ENCODE data around the gene PGBD5.

The PGBD5 gene

GRCh38 chr1:230291731-230292620 is 134.2 kb downstream of the PGBD5 start:
- H3K9me3 Mint-ChIP-seq = no peaks in the 10 kb centered on the region
- peak; percentile 22 for ATAC-seq
- no peak overlapping the region for H3K27ac Mint-ChIP-seq
- H3K4me3 Mint-ChIP-seq = no peak overlapping the region
- no peak for DNase-seq (ENCODE audit: low spot score in 2 of 2)
- H3K36me3 Mint-ChIP-seq = no peaks in the 10 kb centered on the region
- peaks cover 11% of the 10 kb centered on the region for H3K4me1 Mint-ChIP-seq

- no peak overlapping the region for H3K4me3 Mint-ChIP-seq
- peaks cover 11% of the 10 kb centered on the region for H3K4me1 Mint-ChIP-seq
- H3K27ac Mint-ChIP-seq = no peak overlapping the region
- ATAC-seq (no peak), DNase-seq (ENCODE audit: low spot score in 2 of 2) (no peak)
- H3K36me3 Mint-ChIP-seq = no peaks in the 10 kb centered on the region
- no peaks in the 10 kb centered on the region for H3K9me3 Mint-ChIP-seq
Measured at GRCh38 chr1:230289350-230289644, 136.8 kb downstream of the PGBD5 start.

GRCh38 chr1:230288641-230289349 is 137.3 kb downstream of the PGBD5 start:
- Mint-ChIP-seq H3K4me3 (no peak overlapping the region), H3K27ac (no peak overlapping the region), H3K36me3 (no peaks in the 10 kb centered on the region), H3K4me1 (peaks cover 11% of the 10 kb centered on the region), H3K9me3 (no peaks in the 10 kb centered on the region)
- DNase-seq (ENCODE audit: low spot score in 2 of 2) (no peak), ATAC-seq (no peak)

- ATAC-seq (no peak), DNase-seq (ENCODE audit: low spot score in 2 of 2) (no peak)
- no peaks in the 10 kb centered on the region for H3K9me3 Mint-ChIP-seq
- no peak overlapping the region for H3K27ac Mint-ChIP-seq
- H3K4me1 Mint-ChIP-seq = peaks cover 11% of the 10 kb centered on the region
- H3K36me3 Mint-ChIP-seq = no peaks in the 10 kb centered on the region
- no peak overlapping the region for H3K4me3 Mint-ChIP-seq
Measured at GRCh38 chr1:230287674-230288315, 138.3 kb downstream of the PGBD5 start.

- DNase-seq (ENCODE audit: low spot score in 2 of 2) = no peak
- H3K4me3 Mint-ChIP-seq = no peak overlapping the region
- peaks cover 8% of the 10 kb centered on the region for H3K36me3 Mint-ChIP-seq
- peaks cover 6% of the 10 kb centered on the region for H3K4me1 Mint-ChIP-seq
- no peaks in the 10 kb centered on the region for H3K9me3 Mint-ChIP-seq
- peak overlapping the region; percentile 32 for H3K27ac Mint-ChIP-seq
- ATAC-seq = no peak
Measured at GRCh38 chr1:230286890-230287269, 139.3 kb downstream of the PGBD5 start.

GRCh38 chr1:230286166-230286889 is 139.8 kb downstream of the PGBD5 start:
- Mint-ChIP-seq H3K4me3 (no peak overlapping the region), H3K9me3 (no peaks in the 10 kb centered on the region), H3K36me3 (peaks cover 10% of the 10 kb centered on the region), H3K27ac (no peak overlapping the region), H3K4me1 (peaks cover 2% of the 10 kb centered on the region)
- ATAC-seq (no peak), DNase-seq (ENCODE audit: low spot score in 2 of 2) (no peak)

GRCh38 chr1:230285351-230285750 is 140.8 kb downstream of the PGBD5 start:
- H3K4me3 Mint-ChIP-seq = no peak overlapping the region
- H3K4me1 Mint-ChIP-seq = peaks cover 5% of the 10 kb centered on the region

GRCh38 chr1:230284891-230285290 is 141.2 kb downstream of the PGBD5 start:
- peaks cover 20% of the 10 kb centered on the region for H3K36me3 Mint-ChIP-seq
- DNase-seq (ENCODE audit: low spot score in 2 of 2) (no peak), ATAC-seq (no peak)
- no peaks in the 10 kb centered on the region for H3K9me3 Mint-ChIP-seq
- peaks cover 5% of the 10 kb centered on the region for H3K4me1 Mint-ChIP-seq
- no peak overlapping the region for H3K4me3 Mint-ChIP-seq
- H3K27ac Mint-ChIP-seq = no peak overlapping the region

More at GRCh38 chr1:230285351-230285750, 140.8 kb downstream of the PGBD5 start:
- H3K36me3 Mint-ChIP-seq = peaks cover 16% of the 10 kb centered on the region
- H3K27ac Mint-ChIP-seq = no peak overlapping the region
- DNase-seq (ENCODE audit: low spot score in 2 of 2) (no peak), ATAC-seq (no peak)
- H3K9me3 Mint-ChIP-seq = no peaks in the 10 kb centered on the region

GRCh38 chr1:230283678-230284077 is 142.5 kb downstream of the PGBD5 start:
- H3K4me1 Mint-ChIP-seq = peaks cover 5% of the 10 kb centered on the region
- H3K4me3 Mint-ChIP-seq = no peak overlapping the region
- DNase-seq (ENCODE audit: low spot score in 2 of 2) = no peak
- H3K36me3 Mint-ChIP-seq = peaks cover 32% of the 10 kb centered on the region
- ATAC-seq = no peak
- H3K27ac Mint-ChIP-seq = no peak overlapping the region
- H3K9me3 Mint-ChIP-seq = no peaks in the 10 kb centered on the region

- DNase-seq (ENCODE audit: low spot score in 2 of 2) = no peak
- H3K27ac Mint-ChIP-seq = peak overlapping the region; percentile 73
- ATAC-seq = no peak
- peaks cover 5% of the 10 kb centered on the region for H3K4me1 Mint-ChIP-seq
- H3K9me3 Mint-ChIP-seq = no peaks in the 10 kb centered on the region
- H3K4me3 Mint-ChIP-seq = no peak overlapping the region
- H3K36me3 Mint-ChIP-seq = peaks cover 40% of the 10 kb centered on the region
Measured at GRCh38 chr1:230282157-230282556, 144.0 kb downstream of the PGBD5 start.

- Mint-ChIP-seq H3K27ac (peak overlapping the region; percentile 73), H3K4me3 (no peak overlapping the region), H3K4me1 (peaks cover 5% of the 10 kb centered on the region), H3K36me3 (peaks cover 42% of the 10 kb centered on the region), H3K9me3 (no peaks in the 10 kb centered on the region)
- ATAC-seq = no peak
- DNase-seq (ENCODE audit: low spot score in 2 of 2) = no peak
Measured at GRCh38 chr1:230281556-230281955, 144.6 kb downstream of the PGBD5 start.

- peak; percentile 26 for ATAC-seq
- Mint-ChIP-seq H3K9me3 (no peaks in the 10 kb centered on the region), H3K36me3 (peaks cover 47% of the 10 kb centered on the region), H3K27ac (peak overlapping the region; percentile 73), H3K4me3 (no peak overlapping the region), H3K4me1 (peaks cover 5% of the 10 kb centered on the region)
- DNase-seq (ENCODE audit: low spot score in 2 of 2) = no peak
Measured at GRCh38 chr1:230280906-230281413, 145.2 kb downstream of the PGBD5 start.

GRCh38 chr1:230280054-230280795 is 145.9 kb downstream of the PGBD5 start:
- no peaks in the 10 kb centered on the region for H3K9me3 Mint-ChIP-seq
- peaks cover 47% of the 10 kb centered on the region for H3K36me3 Mint-ChIP-seq
- no peak overlapping the region for H3K4me3 Mint-ChIP-seq
- peaks cover 5% of the 10 kb centered on the region for H3K4me1 Mint-ChIP-seq
- ATAC-seq (no peak), DNase-seq (ENCODE audit: low spot score in 2 of 2) (no peak)
- no peak overlapping the region for H3K27ac Mint-ChIP-seq

GRCh38 chr1:230279583-230279945 is 146.6 kb downstream of the PGBD5 start:
- Mint-ChIP-seq H3K9me3 (no peaks in the 10 kb centered on the region), H3K4me1 (peaks cover 5% of the 10 kb centered on the region), H3K36me3 (peaks cover 51% of the 10 kb centered on the region), H3K4me3 (no peak overlapping the region), H3K27ac (no peak overlapping the region)
- DNase-seq (ENCODE audit: low spot score in 2 of 2) (no peak), ATAC-seq (no peak)
